A673 (cell line): ENCODE data around the gene PTPRQ.

Source experiments
- EZH2 ChIP-seq: fragments of 200-600 bp; sonication (generic); IDR thresholded peaks from 2 replicates; pipeline ENCODE4 v1.6.1; 2017; ENCODE audit warnings: borderline replicate concordance, low read depth, mild to moderate bottlenecking, mixed read lengths, antibody characterized with exemption, low read length; ENCODE audit not compliant: poor library complexity, severe bottlenecking
- TF ChIP-seq, protein P1 (sequence below): fragments of 300-800, 200-600 bp; sonication (generic); conservative IDR thresholded peaks from 2 replicates; pipeline ENCODE4 v1.5.1; 2017; ENCODE audit warnings: low read depth, mild to moderate bottlenecking, antibody characterized with exemption, low read length, moderate library complexity, mixed read lengths

DNA sequence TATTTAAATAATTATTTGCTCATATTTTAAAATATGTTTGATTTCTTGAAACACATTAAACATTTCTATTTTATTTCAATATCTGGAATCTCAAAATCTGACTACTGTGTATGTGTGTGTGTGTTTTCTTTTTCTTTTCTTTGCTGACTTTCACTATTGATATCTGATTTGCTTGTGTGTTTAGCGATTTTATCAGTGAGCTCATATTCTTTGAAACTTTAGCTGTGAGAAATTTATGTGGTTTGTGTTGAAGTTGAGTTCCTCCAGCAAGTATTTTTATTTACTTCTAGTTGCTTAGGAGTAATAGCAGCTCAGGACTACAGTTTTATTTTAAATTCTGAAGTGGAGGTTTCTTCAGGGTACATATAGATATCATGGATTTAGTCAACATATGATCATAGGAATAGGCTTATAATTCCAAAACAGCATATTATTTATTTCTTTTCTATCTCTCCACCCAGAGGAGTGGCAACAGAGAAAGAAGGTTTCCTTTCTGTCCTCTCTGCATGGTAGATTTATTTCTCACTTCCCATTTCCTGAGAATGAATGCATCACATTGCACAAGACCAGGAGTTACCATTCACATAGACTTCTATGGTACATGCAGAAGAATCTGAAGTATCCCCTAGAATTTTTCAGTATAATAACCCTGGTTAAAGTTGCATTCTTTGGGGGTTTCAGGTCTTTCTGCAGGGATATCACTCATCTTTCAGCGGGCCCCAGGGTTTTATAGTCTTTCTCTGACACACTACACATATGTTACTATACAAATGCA, 60.5 kb downstream of the PTPRQ start:
- TF ChIP-seq, protein P1, sequence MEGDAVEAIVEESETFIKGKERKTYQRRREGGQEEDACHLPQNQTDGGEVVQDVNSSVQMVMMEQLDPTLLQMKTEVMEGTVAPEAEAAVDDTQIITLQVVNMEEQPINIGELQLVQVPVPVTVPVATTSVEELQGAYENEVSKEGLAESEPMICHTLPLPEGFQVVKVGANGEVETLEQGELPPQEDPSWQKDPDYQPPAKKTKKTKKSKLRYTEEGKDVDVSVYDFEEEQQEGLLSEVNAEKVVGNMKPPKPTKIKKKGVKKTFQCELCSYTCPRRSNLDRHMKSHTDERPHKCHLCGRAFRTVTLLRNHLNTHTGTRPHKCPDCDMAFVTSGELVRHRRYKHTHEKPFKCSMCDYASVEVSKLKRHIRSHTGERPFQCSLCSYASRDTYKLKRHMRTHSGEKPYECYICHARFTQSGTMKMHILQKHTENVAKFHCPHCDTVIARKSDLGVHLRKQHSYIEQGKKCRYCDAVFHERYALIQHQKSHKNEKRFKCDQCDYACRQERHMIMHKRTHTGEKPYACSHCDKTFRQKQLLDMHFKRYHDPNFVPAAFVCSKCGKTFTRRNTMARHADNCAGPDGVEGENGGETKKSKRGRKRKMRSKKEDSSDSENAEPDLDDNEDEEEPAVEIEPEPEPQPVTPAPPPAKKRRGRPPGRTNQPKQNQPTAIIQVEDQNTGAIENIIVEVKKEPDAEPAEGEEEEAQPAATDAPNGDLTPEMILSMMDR: no peak
- no peak for TF ChIP-seq EZH2
